HG03139 (cell line): ENCODE results near the gene LAMTOR4.
"Not testable (repeated sequence)": the region's sequence is repeated elsewhere in the genome, so short reads cannot be mapped to it uniquely, and the experiment has no call there.

Experiments
- ATAC-seq: cut with Tn5 transposase; IDR thresholded peaks from one replicate; pipeline ENCODE4 v1.9.1; 2021; ENCODE audit not compliant: unreplicated experiment

The LAMTOR4 gene

GRCh38 chr7:100195222-100195621, 46.5 kb downstream of the LAMTOR4 start:
- ATAC-seq = no peak

DNA sequence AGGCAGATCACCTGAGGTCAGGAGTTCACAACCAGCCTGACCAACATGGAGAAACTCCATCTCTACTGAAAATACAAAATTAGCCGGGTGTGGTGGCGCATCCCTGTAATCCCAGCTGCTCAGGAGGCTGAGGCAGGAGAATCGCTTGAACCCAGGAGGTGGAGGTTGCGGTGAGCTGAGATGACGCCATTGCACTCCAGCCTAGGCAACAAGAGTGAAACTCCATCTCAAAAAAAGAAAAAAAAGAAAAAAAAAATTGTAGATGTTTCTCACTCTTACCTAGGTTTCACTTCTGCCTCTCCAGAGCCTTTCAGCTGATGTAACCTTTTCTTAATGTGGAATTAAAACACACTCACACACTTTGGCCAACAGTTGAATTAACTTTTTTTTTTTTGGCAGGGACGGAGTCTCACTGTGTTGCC, 47.2 kb downstream of the LAMTOR4 start:
- ATAC-seq = not testable (repeated sequence)

- ATAC-seq = no peak
These were observed 49.5 kb downstream of the LAMTOR4 start for GRCh38 chr7:100198266-100198665.

DNA sequence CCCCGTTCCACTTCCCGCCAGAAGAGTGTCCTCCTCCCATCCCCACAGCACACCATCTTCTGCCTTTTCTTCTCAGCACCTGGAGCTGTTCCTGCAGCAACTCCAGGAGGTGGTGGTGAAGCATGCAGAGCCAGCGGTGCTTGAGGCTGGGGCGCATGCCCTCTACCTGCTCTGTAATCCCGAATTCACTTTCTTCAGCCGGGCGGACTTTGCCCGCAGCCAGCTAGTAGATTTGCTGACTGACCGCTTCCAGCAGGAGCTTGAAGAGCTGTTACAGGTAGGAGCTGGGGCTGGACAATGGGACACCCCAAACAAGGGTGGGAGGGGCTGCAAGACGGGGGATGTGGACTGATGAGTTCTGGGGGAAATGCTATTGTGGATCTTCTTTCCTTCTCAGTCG, 52.0 kb downstream of the LAMTOR4 start:
- ATAC-seq = no peak
